MCF 10A (cell line): ENCODE measurements around the gene S100A6. TPM values are rescaled to one million over a fixed set of nuclear protein-coding genes. Genes with fewer than 3 reads are reported as not detected.

ENCODE experiments used
- BruUV-seq: library from RNA; stranded (reverse); fragments of 400-500 nt; replicated peaks from 2 replicates; lab custom pipeline; 2021; lab: Mats Ljungman, UMichigan
- CTCF ChIA-PET: fragments of 300-600 bp; sonication (Branson Sonifier 250); formaldehyde crosslinking; extraction: SDS; loops from one replicate; lab custom pipeline; 2021; ENCODE audit warnings: antibody characterized with exemption, inconsistent platforms; lab: Yijun Ruan, JAX
- POLR2A ChIA-PET: fragments of 300-600, 350-650 bp; sonication (Branson Sonifier 250); formaldehyde crosslinking; extraction: SDS; loops from one replicate; lab custom pipeline; 2020; ENCODE audit warnings: antibody characterized with exemption, inconsistent platforms; lab: Yijun Ruan, JAX
- DNase-seq: peaks from one replicate; pipeline ENCODE4 v3.0.0-alpha.2; 2018; ENCODE audit not compliant: unreplicated experiment
- H3K27ac Mint-ChIP-seq: one replicate; pipeline ENCODE4 v1.8.0; 2022; ENCODE audit warnings: mild to moderate bottlenecking, low read depth, mixed read lengths; ENCODE audit not compliant: unreplicated experiment
- H3K27me3 Mint-ChIP-seq: one replicate; pipeline ENCODE4 v1.8.0; 2022; ENCODE audit warnings: mixed read lengths; ENCODE audit not compliant: insufficient read depth, unreplicated experiment
- H3K36me3 Mint-ChIP-seq: one replicate; pipeline ENCODE4 v1.8.0; 2022; ENCODE audit warnings: mild to moderate bottlenecking, moderate library complexity, mixed read lengths; ENCODE audit not compliant: insufficient read depth, unreplicated experiment
- H3K4me1 Mint-ChIP-seq: one replicate; pipeline ENCODE4 v1.8.0; 2022; ENCODE audit warnings: mixed read lengths; ENCODE audit not compliant: insufficient read depth, unreplicated experiment
- H3K4me3 Mint-ChIP-seq: one replicate; pipeline ENCODE4 v1.8.0; 2022; ENCODE audit warnings: mild to moderate bottlenecking, moderate library complexity, mixed read lengths; ENCODE audit not compliant: unreplicated experiment
- H3K9me3 Mint-ChIP-seq: one replicate; pipeline ENCODE4 v1.8.0; 2022; ENCODE audit warnings: mixed read lengths; ENCODE audit not compliant: unreplicated experiment
- CTCF ChIP-seq: fragments of 200-600 bp; IDR thresholded peaks from one replicate; pipeline ENCODE4 v1.8.0; 2022; ENCODE audit warnings: antibody characterized with exemption, mild to moderate bottlenecking; ENCODE audit not compliant: unreplicated experiment
- intact Hi-C: fragments of 100-400 bp; cut with micrococcal nuclease; formaldehyde crosslinking; loops from 2 replicates; pipeline ENCODE4 v1.14.1; 2022
- total RNA-seq: library from RNA; stranded (reverse); gene quantifications from 2 replicates; pipeline ENCODE4 v1.2.3, GENCODE V29; 2022

S100A6 gene
- total RNA-seq, 1 experiment from 2014 or later: 2,571 TPM

GRCh38 chr1:153556348-153556747 lies 20.6 kb upstream of the S100A6 start:
- POLR2A ChIA-PET: interaction anchor here (2.0 to 24.9 kb wide), 4 partner anchors 10 to 57 kb away, joined by 7 to 2106 read pairs (median 30); partner anchors contain the start of genes S100A16, S100A2, S100A3 and S100A4
- DNase-seq: no peak
- Mint-ChIP-seq H3K27ac (peak overlapping the region; percentile 20), H3K27me3 (no peaks in the 10 kb centered on the region), H3K36me3 (peaks cover 76% of the 10 kb centered on the region), H3K4me1 (peaks cover 14% of the 10 kb centered on the region), H3K4me3 (no peak overlapping the region), H3K9me3 (no peaks in the 10 kb centered on the region)
- TF ChIP-seq CTCF: no peak
- intact Hi-C loops: no loop called here
- CTCF ChIA-PET: interaction anchor here (0.6 to 11.5 kb wide), 7 partner anchors 8 to 180 kb away, joined by 3 to 221 read pairs (median 5); partner anchors contain the start of genes S100A4 and S100A6
- no TSS peak for BruUV-seq

DNA sequence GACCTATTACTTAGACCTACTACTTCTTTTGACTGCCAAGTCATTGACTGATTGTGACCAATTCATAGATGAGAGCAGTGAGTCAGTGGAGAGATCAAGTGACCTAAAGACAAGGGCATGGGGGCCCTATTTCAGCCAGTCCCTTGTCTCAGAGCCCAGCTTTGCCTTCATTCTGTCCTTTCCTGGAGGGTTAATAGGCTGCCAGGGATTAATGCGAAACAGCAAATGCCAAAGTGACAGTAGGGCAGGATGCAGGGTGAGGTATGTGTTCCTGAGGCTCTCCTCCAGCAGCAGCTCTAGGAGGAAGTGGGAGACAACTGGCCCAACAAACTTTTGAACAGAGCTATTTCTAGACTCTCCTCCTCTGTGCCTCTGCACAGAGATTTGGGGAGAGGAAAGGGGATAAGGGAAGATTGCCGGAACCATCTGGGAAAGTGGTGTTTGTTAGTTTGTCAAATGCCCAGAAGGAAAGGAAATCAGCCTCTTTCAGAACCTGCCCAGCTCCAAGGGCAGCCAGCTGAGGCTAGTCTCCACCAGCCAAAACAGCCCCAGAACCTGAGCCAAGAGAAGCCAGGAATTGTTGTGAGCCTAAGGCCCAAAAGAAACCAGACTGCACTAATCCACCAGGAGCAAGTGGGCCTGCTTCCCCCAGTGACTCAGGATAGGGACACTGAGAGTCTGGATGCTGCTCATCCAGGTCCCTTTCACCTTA lies 18.2 kb upstream of the S100A6 start:
- no peak overlapping the region for H3K4me3 Mint-ChIP-seq
- POLR2A ChIA-PET: interaction anchor here (1.2 to 36.1 kb wide), 6 partner anchors 1 to 62 kb away, joined by 3 to 2106 read pairs (median 12); partner anchors contain the start of genes S100A14, S100A2, S100A3 and S100A4
- peaks cover 27% of the 10 kb centered on the region for H3K4me1 Mint-ChIP-seq
- no peak for DNase-seq
- peak overlapping the region; percentile 17 for H3K27ac Mint-ChIP-seq
- H3K36me3 Mint-ChIP-seq: peaks cover 61% of the 10 kb centered on the region
- CTCF ChIA-PET: interaction anchor here (0.6 to 13.1 kb wide), 7 partner anchors 9 to 59 kb away, joined by 3 to 146 read pairs (median 3); partner anchors contain the start of gene S100A6
- BruUV-seq: no TSS peak
- intact Hi-C loops: no loop called here
- TF ChIP-seq CTCF: no peak
- H3K9me3 Mint-ChIP-seq: no peaks in the 10 kb centered on the region
- H3K27me3 Mint-ChIP-seq: no peaks in the 10 kb centered on the region

GRCh38 chr1:153553096-153553495 lies 17.3 kb upstream of the S100A6 start:
- no peak for TF ChIP-seq CTCF
- H3K27ac Mint-ChIP-seq: peak overlapping the region; percentile 17
- H3K36me3 Mint-ChIP-seq: peaks cover 52% of the 10 kb centered on the region
- ChIA-PET CTCF (interaction anchor here (0.8 to 13.1 kb wide), 7 partner anchors 8 to 58 kb away, joined by 4 to 146 read pairs (median 6); partner anchors contain the start of genes S100A2 and S100A6), POLR2A (interaction anchor here (2.6 to 36.1 kb wide), 4 partner anchors 2 to 37 kb away, joined by 9 to 2106 read pairs (median 1061); partner anchors contain the start of genes S100A2, S100A3, S100A4 and S100A5)
- peaks cover 31% of the 10 kb centered on the region for H3K4me1 Mint-ChIP-seq
- intact Hi-C loops: no loop called here
- DNase-seq: no peak
- no peaks in the 10 kb centered on the region for H3K9me3 Mint-ChIP-seq
- no TSS peak for BruUV-seq
- H3K27me3 Mint-ChIP-seq: no peaks in the 10 kb centered on the region
- H3K4me3 Mint-ChIP-seq: no peak overlapping the region

- Mint-ChIP-seq H3K27me3 (no peaks in the 10 kb centered on the region), H3K36me3 (peaks cover 45% of the 10 kb centered on the region), H3K4me1 (peaks cover 31% of the 10 kb centered on the region), H3K9me3 (no peaks in the 10 kb centered on the region), H3K27ac (peak overlapping the region; percentile 20), H3K4me3 (no peak overlapping the region)
- CTCF ChIA-PET: interaction anchor here (0.6 to 13.1 kb wide), 5 partner anchors 10 to 434 kb away, joined by 3 to 146 read pairs (median 26); partner anchors contain the start of genes RAB13 and S100A6
- BruUV-seq: no TSS peak
- peak; percentile 11 for TF ChIP-seq CTCF
- no peak for DNase-seq
- POLR2A ChIA-PET: interaction anchor here (2.6 to 36.1 kb wide), 5 partner anchors 2 to 41 kb away, joined by 9 to 2106 read pairs (median 19); partner anchors contain the start of genes S100A2, S100A3, S100A4 and S100A5
- intact Hi-C loops: no loop called here
Observed at GRCh38 chr1:153552335-153552734, 16.5 kb upstream of the S100A6 start.
